HL-60 (cell line): Measurements from ENCODE around the gene LAX1.

Source experiments
- TF ChIP-seq, protein P1 (sequence below): IDR thresholded peaks from one replicate; pipeline ENCODE4 v1.5.1; 2011; ENCODE audit warnings: low read length, control low read depth, inconsistent platforms; ENCODE audit not compliant: insufficient read depth
- TF ChIP-seq, protein P2 (sequence below): IDR thresholded peaks from 2 replicates; pipeline ENCODE4 v1.6.1; 2012; ENCODE audit warnings: low read depth; ENCODE audit not compliant: insufficient replicate concordance

DNA sequence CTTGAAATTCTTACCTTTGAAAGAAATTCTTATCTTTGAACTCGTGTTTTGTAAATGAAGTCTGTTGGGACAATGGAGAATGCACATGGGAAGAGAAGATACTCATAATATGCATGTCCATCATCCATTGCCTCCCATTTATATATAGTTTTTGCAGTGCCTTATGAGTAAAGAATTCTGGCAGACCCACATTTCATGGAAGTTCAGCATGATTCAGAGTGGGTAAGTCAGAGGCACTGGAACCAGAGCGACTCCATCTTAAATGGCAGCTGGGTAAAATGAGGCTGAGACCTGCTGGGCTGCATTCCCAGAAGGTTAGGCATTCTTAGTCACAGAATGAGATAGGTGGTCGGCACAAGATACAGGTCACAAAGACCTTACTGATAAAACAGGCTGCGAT is 13.8 kb downstream of the LAX1 start:
- TF ChIP-seq, protein P1, sequence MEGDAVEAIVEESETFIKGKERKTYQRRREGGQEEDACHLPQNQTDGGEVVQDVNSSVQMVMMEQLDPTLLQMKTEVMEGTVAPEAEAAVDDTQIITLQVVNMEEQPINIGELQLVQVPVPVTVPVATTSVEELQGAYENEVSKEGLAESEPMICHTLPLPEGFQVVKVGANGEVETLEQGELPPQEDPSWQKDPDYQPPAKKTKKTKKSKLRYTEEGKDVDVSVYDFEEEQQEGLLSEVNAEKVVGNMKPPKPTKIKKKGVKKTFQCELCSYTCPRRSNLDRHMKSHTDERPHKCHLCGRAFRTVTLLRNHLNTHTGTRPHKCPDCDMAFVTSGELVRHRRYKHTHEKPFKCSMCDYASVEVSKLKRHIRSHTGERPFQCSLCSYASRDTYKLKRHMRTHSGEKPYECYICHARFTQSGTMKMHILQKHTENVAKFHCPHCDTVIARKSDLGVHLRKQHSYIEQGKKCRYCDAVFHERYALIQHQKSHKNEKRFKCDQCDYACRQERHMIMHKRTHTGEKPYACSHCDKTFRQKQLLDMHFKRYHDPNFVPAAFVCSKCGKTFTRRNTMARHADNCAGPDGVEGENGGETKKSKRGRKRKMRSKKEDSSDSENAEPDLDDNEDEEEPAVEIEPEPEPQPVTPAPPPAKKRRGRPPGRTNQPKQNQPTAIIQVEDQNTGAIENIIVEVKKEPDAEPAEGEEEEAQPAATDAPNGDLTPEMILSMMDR, result no peak
- TF ChIP-seq, protein P2, sequence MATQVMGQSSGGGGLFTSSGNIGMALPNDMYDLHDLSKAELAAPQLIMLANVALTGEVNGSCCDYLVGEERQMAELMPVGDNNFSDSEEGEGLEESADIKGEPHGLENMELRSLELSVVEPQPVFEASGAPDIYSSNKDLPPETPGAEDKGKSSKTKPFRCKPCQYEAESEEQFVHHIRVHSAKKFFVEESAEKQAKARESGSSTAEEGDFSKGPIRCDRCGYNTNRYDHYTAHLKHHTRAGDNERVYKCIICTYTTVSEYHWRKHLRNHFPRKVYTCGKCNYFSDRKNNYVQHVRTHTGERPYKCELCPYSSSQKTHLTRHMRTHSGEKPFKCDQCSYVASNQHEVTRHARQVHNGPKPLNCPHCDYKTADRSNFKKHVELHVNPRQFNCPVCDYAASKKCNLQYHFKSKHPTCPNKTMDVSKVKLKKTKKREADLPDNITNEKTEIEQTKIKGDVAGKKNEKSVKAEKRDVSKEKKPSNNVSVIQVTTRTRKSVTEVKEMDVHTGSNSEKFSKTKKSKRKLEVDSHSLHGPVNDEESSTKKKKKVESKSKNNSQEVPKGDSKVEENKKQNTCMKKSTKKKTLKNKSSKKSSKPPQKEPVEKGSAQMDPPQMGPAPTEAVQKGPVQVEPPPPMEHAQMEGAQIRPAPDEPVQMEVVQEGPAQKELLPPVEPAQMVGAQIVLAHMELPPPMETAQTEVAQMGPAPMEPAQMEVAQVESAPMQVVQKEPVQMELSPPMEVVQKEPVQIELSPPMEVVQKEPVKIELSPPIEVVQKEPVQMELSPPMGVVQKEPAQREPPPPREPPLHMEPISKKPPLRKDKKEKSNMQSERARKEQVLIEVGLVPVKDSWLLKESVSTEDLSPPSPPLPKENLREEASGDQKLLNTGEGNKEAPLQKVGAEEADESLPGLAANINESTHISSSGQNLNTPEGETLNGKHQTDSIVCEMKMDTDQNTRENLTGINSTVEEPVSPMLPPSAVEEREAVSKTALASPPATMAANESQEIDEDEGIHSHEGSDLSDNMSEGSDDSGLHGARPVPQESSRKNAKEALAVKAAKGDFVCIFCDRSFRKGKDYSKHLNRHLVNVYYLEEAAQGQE, result no peak
